Heart left ventricle (tissue), 13 donors: ENCODE data around the gene NUP54.

Experiments used
- POLR2A ChIP-seq, 2 donors: fragments of 450-650 bp; IDR thresholded peaks; one replicate each; pipeline ENCODE4 v1.6.1; 2017; ENCODE audit warnings: antibody characterized with exemption in 2 of 2, mild to moderate bottlenecking in 2 of 2, moderate library complexity in 2 of 2
- TF ChIP-seq, protein P1 (sequence below), 12 donors: fragments of 200-600 bp; sonication (generic) in 4 of 12; IDR thresholded peaks; one replicate each; pipeline versions ENCODE4 v1.5.0 to v1.8.0; 2018 to 2022; ENCODE audit warnings: antibody characterized with exemption in 12 of 12, mild to moderate bottlenecking in 5 of 12
- donor health status: ischemic (EF 13 %, LVEDD 7.1; RV severe dilation, severe dysfunction).
- donor health status: DM: no; HTN: yes; CAD: no.
- donor health status: DM: no; HTN: no; CAD: no.
- donor health status: ischemic (EF 25% LVEDD 6.9; RV normal size, moderate dysfunction).
- donor health status: ischemic (EF 25% LVEDD 5.7; RV mildly dilated, moderate dysfunction).
- donor health status: ischemic (EF 35%, LVEDD 5.7; RV mildly dilated, moderate dysfunction).
- donor health status: nonischemic (EF 11% LVEDD 7.7; RV severe dilation, severe dysfunction).
- donor health status: DM: yes; HTN: yes; CAD: no.
- donor health status: PGD.
- donor health status: ischemic (EF 29% LVEDD 5.4; RV normal size, mild dysfunction).
- donor health status: nonischemic (EF 23%, LVEDD 6.1; RV moderate dilation, normal function).

DNA sequence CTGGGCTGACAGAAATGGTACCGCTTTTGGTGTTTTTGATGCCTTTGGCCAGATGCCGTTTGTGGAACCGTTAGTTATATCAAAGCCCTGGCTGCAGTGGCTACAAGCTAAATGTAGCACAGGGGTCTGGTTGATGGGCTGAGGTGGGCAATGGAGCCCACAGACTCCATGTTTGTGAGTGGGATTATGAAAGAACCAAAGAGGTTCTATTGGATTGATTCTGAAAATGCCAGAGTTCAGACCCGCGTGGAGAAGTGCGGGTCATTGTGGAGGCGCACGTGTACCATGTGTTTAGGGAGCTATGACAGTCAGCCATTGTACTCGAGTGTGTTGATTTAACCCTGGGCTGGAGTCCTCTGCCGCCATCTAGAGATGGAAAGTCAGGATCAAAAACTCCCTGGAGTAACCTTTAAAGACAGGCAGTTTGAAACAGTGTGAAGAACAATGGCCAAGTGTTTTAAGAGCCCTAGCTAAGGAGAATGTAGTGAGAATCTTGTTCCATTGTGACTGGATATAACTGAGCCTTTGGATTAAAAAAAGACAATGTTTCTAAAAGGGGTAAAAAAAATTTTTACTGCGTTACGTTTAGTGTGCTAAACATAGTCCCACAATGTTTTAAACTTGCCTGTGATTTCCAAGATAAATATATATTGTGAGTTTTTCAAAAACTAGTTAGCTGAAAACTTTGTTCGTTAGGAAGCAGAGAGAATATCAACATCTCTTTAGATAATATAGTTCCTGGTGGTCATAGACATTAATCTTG, 61.0 kb downstream of the NUP54 start:
- TF ChIP-seq POLR2A (IDR thresholded peaks at IDR 0.05), result no peak
- TF ChIP-seq, protein P1, sequence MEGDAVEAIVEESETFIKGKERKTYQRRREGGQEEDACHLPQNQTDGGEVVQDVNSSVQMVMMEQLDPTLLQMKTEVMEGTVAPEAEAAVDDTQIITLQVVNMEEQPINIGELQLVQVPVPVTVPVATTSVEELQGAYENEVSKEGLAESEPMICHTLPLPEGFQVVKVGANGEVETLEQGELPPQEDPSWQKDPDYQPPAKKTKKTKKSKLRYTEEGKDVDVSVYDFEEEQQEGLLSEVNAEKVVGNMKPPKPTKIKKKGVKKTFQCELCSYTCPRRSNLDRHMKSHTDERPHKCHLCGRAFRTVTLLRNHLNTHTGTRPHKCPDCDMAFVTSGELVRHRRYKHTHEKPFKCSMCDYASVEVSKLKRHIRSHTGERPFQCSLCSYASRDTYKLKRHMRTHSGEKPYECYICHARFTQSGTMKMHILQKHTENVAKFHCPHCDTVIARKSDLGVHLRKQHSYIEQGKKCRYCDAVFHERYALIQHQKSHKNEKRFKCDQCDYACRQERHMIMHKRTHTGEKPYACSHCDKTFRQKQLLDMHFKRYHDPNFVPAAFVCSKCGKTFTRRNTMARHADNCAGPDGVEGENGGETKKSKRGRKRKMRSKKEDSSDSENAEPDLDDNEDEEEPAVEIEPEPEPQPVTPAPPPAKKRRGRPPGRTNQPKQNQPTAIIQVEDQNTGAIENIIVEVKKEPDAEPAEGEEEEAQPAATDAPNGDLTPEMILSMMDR (IDR thresholded peaks at IDR 0.05), result peak; percentile 13 to 69 (median 56)
